NCI-H1092 (cell line): ENCODE measurements around the gene CENPP.
"Not testable (repeated sequence)": the region's sequence is repeated elsewhere in the genome, so short reads cannot be mapped to it uniquely, and the experiment has no call there.

ENCODE experiments used
- DNase-seq: peaks from one replicate; lab custom pipeline; 2025; lab: John Stamatoyannopoulos, UW

Gene CENPP

DNA sequence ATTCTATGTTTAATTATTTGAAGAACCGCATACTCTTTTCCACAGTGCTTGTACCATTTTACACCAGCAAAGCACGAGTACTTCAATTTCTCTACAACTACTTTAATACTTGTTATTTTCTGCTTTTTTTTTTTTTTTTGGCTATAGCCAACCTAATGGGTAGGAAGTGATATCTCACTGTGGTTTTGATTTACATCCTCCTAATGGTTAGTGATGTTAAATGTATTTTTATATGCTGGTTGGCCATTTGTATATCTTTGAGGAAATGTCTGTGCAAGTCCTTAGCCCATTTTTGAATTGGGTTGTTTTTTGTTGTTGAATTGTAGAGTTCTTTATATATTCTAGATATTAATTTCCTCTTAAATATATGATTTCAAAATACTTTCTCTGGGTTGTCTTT, 56.0 kb downstream of the CENPP start:
- DNase-seq: no peak

DNA sequence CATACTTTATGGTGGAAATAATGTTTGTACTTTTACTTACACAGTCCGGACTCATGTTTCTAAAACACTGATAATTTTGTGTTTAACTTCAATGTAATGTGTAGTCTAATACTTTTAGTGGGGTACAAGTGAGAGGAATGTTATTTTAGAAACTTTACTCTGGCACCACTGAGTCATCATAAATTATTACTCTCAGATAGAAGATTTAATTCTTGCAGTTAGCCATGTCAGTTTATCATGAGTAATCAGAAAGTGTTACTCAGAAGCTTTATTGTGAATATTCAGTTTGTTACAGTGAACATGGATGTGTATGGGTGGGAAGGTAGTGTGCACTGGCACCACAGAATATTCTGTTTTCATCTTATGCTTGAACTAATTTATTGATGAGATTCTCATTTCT, 58.6 kb downstream of the CENPP start:
- DNase-seq: no peak

DNA sequence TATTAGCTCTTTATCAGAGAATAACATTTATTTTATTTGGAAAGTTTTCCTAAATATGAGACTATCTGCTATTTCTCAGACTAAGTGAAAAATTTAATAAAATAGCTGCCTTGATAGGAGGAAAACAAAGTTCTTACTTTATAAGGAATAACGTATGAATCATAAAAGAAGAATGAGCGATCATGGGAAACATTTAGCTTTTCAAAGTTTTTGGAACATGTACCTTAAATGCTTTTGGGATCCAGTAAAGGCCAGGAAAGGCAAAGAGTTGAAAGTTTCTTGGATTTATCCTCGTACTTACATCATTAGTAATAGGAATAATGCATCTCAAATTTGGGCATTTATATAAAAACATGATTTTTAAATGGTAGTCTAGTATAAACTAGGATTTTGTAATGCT, 59.2 kb downstream of the CENPP start:
- no peak for DNase-seq

DNA sequence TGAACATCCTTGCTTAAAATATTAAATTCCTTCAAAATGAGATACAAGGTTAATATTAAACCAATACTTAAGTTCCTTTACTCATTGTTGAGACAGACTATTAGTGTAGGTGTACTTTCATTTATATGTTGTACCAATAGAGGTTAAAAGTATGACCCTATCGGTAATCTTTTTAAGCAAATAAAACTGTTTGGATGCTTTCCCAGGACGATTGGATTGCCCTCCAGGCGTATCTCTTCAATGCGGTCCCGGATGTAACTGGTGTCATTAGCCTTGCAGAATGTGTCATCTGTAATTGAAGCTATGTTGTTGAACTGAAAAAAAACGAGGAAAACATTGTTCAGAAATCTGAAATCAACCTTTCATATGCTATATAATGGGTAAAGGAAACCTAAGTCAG, 59.7 kb downstream of the CENPP start:
- no peak for DNase-seq

DNA sequence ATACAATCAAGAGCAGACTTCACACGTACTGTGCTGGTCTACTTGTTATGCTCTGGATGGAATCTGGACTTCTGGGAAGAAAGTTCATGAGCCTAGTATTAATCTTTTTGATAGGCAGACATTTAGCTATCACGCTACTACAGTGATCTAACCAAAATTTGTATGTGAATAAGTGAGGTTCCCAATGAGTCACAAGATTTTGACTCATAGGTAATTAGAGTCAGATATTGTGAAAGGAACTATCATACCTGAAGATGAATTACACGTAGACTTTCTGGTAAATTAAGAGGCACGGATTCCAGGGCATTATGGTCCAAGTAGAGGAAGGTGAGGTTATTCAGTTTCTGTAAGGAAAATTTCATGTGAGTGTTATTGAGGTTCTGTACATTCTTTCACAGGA, 60.2 kb downstream of the CENPP start:
- DNase-seq: no peak

DNA sequence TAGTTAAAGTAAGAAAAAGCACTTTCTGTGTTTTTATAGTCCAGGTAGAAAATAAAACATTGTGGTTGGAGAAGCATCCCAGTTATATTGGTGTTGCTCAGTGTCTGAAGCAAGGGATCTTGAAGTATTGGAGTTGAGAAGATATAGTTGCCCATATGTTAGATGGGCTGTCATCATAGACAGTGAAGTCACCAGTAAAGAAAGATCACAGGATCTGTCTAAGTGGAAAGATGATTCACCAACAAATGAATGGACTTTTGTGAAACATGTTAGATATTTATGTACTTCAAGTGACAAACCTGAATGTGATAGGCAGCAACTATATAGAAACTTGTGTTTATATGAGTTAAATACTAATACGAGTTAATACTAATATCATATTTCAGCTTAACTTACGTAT, 66.9 kb downstream of the CENPP start:
- no peak for DNase-seq

DNA sequence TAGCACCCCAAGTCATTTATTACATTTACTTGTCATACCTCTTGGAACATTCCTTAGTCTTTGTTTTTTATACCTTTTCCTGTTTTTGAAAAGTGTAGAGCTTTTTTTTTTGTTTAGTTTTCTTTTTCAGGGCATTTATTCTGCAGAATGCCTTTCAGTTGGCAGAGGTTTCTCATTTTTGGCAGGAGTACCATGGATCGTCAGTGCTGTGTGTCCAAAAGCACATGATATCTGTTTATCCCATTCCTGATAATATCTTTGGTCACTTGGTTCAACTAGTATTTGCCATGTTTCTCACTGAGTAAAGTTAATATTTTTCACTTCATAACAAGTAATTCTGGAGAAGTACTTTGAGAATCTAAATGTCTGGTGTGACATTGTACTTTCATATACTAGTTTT, 67.9 kb downstream of the CENPP start:
- DNase-seq: no peak

DNA sequence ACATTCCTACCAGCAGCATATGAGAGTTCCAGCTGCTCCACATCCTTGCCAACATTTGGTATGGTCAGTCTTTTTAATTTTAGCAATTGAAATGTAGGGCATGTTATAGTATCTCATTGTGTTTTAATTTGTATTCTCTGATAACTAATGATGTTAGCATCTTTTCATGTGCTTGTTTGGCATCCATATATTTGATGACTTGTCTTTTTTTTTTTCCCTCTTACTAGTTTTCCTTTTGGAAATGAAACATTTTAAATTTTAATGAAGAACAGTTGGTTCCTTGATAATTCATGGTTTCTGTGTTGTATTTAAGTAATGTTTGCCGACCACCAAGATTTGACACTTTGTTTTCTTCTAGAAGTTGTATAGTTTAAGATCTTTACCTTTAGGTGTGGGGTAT, 69.9 kb downstream of the CENPP start:
- no peak for DNase-seq

DNA sequence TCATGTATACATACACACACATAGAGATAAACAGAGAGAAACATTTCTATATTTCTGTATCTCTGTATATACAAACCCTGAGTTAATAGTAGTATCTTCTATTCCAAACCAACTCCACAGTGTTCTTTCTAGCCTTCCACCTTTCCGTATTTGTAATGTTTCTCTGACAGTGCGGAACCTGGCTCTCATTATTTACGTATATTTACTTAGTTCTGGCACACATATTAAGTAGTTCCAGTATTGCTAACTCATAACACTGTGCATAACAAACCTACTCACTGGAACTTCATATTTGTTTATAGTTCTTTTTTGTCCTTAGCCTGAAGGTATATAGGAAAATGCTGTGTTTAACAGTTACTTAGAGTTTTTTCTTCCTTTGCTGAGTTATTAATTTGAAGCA, 72.1 kb downstream of the CENPP start:
- no peak for DNase-seq

DNA sequence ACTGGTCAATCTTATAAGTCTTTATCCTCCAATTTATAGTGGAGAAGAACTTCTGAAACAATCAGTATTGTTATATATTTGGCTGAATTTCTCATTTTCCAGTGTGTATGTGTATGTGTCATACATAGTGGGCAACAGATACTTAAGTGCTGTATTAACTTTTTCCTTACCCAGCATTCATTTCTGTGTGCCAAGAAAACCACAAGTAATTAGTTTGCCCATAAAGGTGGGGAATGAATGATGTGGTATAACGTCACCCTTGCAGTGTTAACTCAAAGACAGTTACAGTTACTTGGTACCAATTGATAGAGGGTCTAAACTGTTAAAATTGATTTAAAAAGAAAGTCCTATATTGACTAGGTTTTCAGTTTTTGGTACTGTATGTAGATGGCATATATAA, 76.6 kb downstream of the CENPP start:
- no peak for DNase-seq

DNA sequence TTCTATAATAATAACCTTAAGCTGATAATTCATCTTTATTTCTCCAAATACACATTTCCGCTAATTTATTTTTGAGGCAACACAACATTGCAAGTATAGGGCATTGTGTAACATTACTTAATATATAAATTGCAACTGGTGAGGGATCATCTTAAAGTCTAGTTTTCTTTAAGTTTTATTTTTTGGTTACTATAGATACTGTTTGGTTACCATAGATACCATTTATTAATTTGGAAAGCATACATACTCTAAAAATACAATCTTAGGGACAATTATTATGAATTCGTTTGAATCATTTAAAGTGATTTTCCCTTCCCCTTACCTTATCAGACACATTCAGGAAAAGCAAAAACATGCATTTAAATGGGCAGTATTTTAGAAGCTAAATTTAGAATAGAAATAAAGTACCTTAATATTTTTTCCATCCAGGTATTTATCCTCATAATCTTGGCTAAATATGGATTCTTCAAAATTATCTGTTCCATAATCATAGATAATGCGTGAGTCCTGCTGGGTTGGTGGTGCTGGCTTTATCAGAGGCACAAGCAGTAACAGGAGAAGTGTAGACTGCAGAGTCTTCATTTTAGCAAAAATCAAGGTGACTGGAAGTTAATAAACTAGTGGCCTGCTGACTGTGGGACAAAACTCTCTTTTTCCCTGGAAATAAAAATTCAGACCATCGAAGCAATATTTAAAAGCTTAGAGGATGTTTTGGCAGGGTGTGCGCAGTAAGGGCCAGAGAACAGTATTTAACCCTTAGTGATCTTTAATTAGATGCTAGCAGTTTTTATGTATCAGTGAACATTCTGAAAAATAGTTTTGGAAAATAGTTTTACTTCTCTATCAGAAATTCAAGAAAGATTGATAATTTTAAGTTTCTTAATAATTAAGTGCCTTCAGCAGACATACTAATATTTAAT, 77.3 kb downstream of the CENPP start:
- no peak for DNase-seq

DNA sequence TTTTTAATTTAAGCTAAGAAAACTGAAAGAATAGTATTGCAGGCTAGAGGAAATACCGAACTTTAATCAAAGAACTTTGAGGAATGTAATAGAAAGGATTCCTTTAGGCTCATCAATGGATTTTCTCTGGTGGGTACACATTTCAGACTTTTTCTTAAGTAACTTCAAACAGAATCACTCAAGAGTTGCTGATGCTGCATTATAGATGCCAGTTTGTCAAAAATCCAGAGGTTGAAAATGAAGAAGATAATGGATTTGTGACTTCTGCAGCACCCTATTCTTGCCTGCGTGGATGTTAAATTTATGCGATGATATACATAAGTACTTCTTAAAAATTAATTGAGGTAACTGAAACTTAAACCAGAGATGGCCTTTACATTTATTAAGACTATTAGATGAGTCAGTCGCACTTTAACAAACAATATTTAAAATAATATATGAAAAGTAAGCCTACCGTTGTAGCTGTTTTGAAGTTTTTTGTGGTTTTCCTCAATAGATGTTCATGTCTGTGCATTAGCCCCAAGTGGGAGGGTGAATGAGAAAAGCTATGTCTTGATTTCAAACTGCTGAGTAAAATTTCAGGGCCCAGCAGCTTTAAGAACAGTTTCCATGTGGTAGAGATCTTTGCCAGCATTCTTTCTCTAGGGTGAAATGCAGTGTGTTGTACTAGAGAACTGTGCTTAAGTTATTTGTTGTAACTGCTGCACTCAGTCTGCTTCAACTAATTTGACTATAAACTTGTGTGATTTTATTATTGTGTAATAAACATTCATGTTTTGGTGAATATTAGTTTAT, 78.5 kb downstream of the CENPP start, which contains the start of gene OGN:
TSS of gene OGN (minus strand) at position 537 of the 795 bp plus-strand sequence. CDS start 1,171 bp downstream, outside the sequence.
- DNase-seq: no peak

DNA sequence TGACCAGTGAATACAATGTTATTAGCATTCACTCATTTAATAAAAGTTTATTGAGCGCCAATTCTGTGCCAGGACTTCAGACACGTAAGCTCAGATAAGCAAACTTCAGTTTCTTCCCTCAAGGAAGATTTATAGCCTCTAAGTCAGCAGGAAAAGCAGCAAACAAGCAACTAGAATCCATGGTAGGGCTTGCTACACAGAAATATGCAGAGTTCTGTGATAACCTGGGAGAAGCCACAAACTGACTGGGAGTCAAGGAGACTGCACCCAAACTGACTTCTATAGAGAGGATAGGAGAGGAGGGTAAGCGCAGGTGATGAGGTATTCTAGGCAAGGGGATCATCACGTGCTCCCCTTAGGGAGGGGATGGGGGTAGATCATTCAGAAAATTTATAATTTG, 80.1 kb downstream of the CENPP start:
- DNase-seq: no peak

DNA sequence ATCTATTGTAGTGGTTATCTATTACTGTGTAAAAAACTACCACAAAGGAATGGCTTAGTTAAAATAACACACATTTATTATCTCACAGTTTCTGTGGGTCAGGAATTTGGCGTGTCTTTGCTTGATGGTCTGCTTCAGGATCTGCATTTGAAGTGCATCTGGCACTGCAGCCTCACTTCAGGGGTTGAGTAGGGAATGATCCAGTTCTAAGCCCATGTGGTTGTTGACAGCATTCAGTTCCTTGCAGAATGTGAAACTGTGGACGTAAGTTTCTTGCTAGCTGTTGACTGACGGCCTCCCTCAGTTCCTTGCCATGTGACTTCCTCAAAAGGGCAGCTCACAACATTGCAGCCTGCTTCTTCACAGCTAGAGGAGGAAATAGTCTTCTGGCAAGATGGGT, 80.7 kb downstream of the CENPP start:
- DNase-seq: no peak

DNA sequence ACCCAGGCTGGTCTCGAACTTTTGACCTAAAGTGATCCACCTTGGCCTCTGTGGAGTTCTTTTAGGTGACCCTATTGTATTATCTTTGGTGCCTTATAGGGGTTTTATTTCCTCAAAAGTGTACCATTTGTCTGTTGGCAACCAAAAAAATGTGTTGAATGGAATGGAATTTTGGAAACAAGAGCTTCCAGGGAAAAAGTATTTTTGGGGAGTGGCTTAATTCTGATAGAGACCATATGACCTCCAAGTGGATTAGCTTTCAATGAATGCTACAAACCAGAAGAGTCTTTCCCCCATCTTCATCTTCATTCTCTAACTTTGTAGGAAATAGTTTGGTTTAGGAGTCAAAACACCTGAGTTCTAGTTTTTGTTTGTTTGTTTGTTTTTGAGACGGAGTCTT, 82.1 kb downstream of the CENPP start:
- DNase-seq: no peak

DNA sequence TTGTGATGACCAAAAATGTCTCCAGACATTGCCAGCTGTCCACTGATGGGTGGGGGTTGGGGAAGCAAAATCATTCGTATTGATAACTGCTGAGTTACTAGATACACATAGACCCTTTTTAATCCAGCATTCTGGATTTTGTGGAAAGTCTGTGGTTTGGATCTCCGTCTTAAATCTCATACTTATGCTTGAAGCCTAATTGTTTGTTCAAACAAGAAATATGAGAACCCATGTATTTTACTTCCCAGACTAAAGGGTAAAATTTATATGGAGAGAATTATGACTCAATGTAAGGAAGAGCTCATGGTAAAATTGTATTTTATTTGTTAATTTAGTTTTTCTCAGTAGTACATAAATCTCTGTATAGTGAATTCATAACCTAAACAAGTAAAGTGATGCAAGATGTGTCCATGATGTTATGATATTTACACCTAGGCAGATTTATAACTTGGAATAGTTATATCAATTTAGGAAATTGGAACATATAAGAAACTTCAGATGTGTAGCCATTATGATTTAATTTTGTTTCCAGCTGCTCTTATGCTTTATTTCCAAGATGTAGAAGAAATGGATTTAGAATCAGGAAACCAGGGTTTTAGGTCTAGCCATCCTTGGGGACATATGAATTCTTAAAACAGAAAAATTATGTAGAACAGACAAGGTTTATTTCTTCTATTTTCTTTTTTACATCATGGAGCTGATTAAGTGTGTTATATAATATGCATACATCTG, 83.2 kb downstream of the CENPP start:
- DNase-seq: no peak

DNA sequence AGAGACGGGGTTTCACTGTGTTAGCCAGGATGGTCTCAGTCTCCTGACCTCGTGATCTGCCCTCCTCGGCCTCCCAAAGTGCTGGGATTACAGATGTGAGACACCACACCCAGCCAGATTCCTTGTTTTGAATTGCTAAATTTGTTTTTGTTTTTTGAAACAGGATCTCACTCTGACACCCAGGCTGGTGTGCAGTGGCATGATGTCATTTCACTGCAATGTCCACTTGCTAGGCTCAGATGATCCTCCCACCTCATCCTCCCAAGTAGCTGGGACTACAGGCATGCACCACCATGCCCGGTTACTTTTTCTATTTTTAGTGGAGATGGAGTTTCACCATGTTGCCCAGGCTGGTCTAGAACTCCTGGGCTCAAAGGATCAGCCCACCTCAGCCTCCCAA, 85.4 kb downstream of the CENPP start:
- not testable (repeated sequence) for DNase-seq

DNA sequence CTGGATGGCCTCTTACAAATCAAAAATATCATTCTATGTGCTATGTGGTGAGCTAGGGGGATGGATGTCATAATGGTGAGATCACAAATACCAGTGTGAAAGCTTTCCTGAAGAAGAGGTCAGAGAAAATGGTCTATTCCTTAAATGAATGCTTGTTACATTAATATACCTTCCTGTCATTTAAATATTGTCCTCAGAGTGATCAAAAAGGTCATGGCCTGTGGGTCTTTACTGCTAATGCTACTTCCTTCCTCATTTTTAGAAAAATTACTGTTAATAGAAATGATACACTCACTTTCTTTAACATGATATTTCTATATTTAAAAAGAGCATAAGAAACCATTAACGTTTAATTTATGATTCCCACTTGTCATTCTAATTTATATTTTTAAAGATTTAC, 88.8 kb downstream of the CENPP start:
- no peak for DNase-seq

DNA sequence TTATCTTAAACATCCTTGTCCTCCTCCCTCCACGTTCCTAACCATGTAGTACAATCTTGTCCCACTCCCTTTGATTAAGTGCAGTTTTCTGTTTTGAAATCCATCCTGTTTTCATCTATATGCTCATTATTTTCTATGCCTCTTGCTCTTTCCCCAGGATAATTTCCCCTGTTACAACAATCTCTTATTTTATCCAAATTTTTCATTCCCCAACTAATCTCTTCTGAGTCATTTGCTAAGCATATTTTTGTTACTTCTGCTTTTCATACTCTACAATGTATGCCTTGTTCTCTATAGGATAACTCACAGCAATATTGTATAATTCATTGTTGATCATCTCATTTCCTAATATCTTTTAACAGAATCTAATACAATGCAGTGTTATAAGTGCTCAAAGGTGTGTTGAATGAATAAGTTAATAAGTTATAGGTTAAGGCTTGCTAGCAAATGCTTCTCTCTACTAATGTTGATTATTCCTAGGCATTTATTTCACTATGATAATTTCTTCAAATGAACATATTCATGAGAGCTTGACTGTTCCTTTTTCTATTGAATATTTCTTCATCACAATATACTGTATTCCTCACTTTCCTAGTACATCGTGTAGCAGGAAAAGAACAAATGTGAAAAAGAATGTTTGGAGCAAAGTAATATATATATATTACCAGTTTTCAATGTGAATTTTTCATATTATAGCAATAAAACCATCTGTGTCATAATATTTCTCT, 97.0 kb downstream of the CENPP start:
- no peak for DNase-seq

DNA sequence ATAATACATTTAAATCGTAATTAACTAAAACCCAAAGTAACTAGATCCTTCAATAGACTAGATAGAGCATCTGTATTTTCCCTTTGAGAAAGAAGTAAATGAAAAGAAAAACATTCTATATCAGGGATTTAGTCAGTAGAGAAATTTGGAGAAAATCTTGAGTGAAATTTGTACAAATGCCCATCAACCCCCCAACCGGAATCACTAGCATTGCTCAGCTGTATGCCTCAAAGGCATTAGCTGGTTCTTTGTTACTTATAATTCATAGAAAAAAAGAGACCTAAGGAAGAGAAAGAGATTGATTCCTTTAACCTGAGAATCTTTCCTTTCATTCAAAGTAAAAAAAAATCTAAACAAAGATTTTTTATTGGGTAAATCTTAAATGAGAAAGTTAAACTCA, 97.9 kb downstream of the CENPP start:
- no peak for DNase-seq

DNA sequence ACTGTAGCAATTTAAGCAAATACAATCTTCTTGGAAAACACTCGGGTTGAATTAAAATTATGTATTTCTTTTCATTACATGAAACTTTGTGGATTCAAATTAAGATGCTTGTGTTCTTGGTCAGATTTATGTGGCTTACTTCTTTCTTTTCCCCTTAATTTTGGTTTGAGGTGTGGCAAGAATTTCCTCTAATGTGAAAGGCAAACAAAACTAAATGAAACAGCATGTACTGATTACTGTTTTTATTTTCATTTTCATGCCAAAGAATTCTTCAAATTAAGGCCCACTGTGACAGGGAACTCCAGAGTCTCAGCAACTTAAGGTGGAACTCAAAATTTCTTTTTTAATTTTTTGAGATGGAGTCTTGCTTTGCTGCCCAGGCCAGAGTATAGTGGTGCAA, 98.6 kb downstream of the CENPP start, which contains the start of gene OMD:
TSS of gene OMD (minus strand) at position 132 of the 400 bp plus-strand sequence. CDS start 6,913 bp downstream, outside the sequence.
- DNase-seq: no peak

DNA sequence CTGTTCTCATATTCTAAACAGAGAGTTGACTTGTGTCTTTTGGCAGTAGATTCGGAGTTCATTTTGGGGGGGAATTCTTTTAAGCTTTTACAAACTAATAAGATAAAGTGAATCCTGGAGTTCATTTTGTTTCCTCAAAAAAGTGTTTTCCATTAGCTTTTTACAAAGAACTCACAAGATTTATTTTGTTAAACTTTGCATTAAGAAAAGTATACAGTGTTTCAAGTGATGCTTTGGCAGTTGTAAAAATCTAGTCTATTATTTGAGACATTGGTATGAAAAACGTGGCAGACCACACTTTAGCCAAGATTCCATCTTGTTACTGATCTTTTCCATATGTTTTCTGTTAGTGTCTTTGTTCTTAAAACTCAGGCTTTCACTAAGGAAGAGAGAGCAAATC, 99.7 kb downstream of the CENPP start:
- no peak for DNase-seq
